ENCODE measurements around the gene ARNT2. TPM values are rescaled to one million over a fixed set of nuclear protein-coding genes. Genes with fewer than 3 reads are reported as not detected.
A peak's percentile ranks its signal among the peaks of the same experiment; 100 is the strongest.

The ARNT2 gene
- total RNA-seq, 1 donor from 2014 or later, result 21.6 TPM

DNA sequence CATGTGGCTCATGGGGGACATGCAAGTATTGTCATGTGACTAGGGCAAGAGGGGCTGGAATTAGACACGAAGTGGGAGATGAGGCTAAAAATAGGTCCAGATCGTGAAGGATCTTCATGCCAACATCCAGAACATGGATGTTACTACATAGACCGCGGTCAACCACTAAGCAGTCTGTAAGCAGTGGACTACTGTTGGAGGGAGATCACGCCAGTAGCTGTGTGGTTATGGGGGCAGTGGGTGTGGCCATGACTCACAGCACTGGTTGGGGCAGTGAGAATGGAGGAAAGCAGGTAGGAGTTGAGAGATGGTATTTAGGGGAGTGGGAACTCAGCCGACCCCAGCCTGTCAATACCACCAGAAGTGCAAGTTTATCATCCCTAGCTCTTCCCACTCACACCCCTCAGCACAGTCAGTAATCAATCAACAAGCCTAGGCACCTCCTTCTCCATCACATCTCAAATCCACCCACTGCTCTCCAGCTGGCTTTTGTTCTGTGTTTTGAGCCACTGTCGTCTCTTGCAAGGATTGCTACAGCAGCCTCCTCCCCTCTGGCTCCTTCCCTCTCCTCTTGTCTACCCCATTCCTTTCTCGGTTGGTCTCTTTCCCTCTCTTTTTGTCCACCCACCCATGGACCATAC, 183.8 kb downstream of the ARNT2 start:
- no peak for TF ChIP-seq CTCF (IDR thresholded peaks at IDR 0.05; ENCODE audit: insufficient read depth, low read length, poor library complexity, severe bottlenecking)
- no peak for DNase-seq (ENCODE audit: low read depth)

GRCh38 chr15:80588801-80589200, 184.6 kb downstream of the ARNT2 start:
- Histone ChIP-seq H3K36me3 (ENCODE audit: control insufficient read depth, insufficient read depth, low read length) (no peaks in the 10 kb centered on the region), H3K27me3 (ENCODE audit: control insufficient read depth, insufficient read depth, low read length) (no peaks in the 10 kb centered on the region), H3K4me3 (ENCODE audit: low read depth, low read length) (no peak overlapping the region)
- no peak for TF ChIP-seq CTCF (IDR thresholded peaks at IDR 0.05; ENCODE audit: insufficient read depth, low read length, poor library complexity, severe bottlenecking)
- peak; percentile 34 for DNase-seq (ENCODE audit: low read depth)

More for the DNA sequence above, 183.8 kb downstream of the ARNT2 start:
- Histone ChIP-seq H3K36me3 (ENCODE audit: control insufficient read depth, insufficient read depth, low read length) (no peaks in the 10 kb centered on the region), H3K27me3 (ENCODE audit: control insufficient read depth, insufficient read depth, low read length) (no peaks in the 10 kb centered on the region), H3K4me3 (ENCODE audit: low read depth, low read length) (no peak overlapping the region)

DNA sequence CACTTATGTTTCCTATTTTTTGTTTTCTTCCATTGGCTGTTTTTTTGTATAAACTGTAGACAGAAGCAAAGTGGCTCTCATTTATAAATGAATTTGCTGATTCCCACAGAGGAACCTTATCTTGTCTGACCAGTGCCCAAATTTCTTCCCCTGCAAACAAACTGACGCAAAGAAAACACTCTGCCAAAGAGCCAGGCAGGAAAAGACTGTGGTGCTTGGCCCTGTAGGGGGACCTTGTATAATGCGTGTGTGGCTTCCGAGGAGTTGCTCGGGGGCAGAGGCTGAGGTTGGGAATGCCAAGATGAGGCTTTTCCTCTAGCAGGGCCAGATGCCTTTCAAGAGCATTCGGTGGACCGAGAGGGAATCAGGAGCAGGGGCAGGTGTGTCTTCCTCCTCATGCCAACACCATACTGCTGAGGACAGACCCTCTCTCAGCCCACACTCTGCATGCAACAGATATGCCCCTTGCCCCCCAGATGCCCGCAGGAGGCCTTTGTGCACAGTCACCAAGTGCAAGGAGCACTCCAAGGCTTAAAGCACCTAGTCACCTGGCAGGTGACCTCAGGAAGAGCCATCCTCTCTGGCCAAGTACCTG, 186.7 kb downstream of the ARNT2 start:
- Histone ChIP-seq H3K36me3 (ENCODE audit: control insufficient read depth, insufficient read depth, low read length) (no peaks in the 10 kb centered on the region), H3K27me3 (ENCODE audit: control insufficient read depth, insufficient read depth, low read length) (no peaks in the 10 kb centered on the region)
- no peak for TF ChIP-seq CTCF (IDR thresholded peaks at IDR 0.05; ENCODE audit: insufficient read depth, low read length, poor library complexity, severe bottlenecking)

DNA sequence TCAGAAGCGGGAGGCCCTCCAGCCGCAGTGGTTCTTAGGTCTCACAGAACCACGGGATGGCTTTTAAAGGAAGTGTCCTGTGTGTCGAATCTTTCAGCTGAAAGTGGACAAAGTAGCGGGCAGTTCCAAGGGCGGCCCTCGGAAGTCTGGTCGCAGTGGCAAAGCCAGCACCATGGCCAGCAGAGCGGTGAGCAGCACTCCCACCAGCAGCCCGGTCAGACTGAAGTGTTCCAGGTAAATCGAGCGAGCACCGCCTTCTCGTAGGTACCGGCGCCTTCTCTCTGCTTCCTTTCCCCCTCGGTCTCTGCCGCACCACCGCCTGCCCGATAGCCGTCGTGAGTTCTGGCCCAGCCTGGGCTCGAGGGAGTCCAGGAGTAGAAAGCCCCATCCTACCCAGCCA, 187.3 kb downstream of the ARNT2 start:
- Histone ChIP-seq H3K36me3 (ENCODE audit: control insufficient read depth, insufficient read depth, low read length) (no peaks in the 10 kb centered on the region), H3K4me3 (ENCODE audit: low read depth, low read length) (no peak overlapping the region), H3K27me3 (ENCODE audit: control insufficient read depth, insufficient read depth, low read length) (no peaks in the 10 kb centered on the region)
- TF ChIP-seq CTCF (IDR thresholded peaks at IDR 0.05; ENCODE audit: insufficient read depth, low read length, poor library complexity, severe bottlenecking), result no peak
- no peak for DNase-seq (ENCODE audit: low read depth)

More for the DNA sequence above, 186.7 kb downstream of the ARNT2 start:
- no peak overlapping the region for H3K4me3 ChIP-seq (ENCODE audit: low read depth, low read length)
- DNase-seq (ENCODE audit: low read depth), result no peak

DNA sequence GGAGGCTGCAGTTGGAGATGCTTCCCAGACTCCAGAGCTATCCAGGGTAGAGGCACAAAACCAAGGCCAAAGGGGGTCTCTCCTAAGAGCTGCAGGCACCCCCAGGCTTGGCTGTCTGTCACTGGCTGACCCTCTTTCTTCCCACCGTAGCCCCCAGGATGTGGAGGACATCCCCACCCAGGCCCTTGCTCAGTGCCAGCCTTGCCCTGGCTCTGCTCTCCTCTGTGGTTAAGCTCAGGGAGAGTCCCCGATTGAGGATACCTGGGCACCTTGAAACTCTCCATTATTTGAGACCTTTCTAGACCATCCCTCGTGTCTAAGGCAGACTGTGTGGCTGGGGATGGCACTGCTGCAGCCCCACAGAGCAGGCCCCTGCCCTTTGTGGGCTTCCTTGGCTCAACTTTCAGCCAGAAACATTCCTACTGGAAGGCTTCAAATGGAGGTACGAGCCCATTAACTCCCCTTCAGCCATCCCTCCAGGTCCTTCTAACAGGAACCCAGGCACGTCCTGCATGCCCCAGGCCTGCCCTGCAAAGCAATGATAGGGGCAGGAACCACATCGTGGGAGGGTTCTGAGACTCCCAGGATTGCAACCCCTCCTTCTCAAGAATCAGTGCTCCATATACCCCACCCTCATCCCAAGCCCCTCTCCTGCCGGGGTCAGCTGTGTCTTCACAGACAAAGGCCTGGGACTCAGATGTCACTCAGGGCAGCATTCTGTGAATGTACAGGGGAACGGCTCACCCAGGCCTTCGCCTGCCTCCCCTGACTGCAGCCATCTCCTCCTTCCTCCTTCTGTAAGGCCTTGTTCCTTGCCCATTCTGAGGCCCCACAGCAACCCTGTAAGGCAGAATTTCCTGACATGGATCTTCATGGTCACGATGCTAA, 188.0 kb downstream of the ARNT2 start:
- no peak for DNase-seq (ENCODE audit: low read depth)
- H3K4me3 ChIP-seq (ENCODE audit: low read depth, low read length), result no peak overlapping the region
- no peaks in the 10 kb centered on the region for H3K27me3 ChIP-seq (ENCODE audit: control insufficient read depth, insufficient read depth, low read length)
- TF ChIP-seq CTCF (IDR thresholded peaks at IDR 0.05; ENCODE audit: insufficient read depth, low read length, poor library complexity, severe bottlenecking), result no peak
- no peaks in the 10 kb centered on the region for H3K36me3 ChIP-seq (ENCODE audit: control insufficient read depth, insufficient read depth, low read length)
